ENCODE data around the gene PDCD1. TPM values are rescaled to one million over a fixed set of nuclear protein-coding genes. Genes with fewer than 3 reads are reported as not detected.

Gene PDCD1
- total and polyA plus RNA-seq, 2 of the 8 experiments (the other 6 are each of a cell fraction or from before 2014, with no cell fraction given), result 0.48 to 1.1 TPM

DNA sequence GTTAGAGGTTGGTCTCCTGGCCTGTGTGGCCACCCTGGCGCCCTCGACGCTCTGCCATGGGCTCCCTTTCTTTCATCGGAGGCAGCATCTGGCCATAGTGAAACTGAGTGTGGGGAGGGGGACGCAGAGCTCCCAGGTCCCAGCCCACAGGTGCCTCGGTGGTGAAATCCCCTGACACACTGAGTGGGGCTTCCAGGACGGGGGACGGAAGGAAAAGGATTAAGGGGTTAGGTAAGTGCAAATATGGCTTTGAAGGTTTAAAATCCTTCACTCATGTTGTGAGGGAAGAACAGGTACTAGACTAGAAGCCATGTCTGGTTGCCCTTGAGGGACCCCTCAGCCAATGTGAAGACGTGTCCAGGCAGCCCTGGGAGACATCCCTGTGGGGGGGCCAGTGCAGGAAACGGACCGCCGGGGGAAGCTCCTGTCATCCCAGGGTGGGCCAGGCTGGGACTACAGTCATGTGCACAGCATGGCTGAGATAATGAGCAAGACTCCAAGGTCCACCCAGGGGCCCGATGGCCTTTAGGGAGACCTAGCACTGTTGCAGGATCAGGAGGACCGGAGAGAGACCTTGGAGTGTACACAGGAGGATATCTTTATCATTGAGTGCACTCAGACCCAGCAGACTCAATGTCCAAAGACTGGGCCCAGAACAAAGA is 47.2 kb upstream of the PDCD1 start:
- peak in 1 of 2 experiments; percentile 37 for DNase-seq (ENCODE audit: low read depth in 1 of 2, low spot score in 2 of 2)
- TF ChIP-seq CHD2 (IDR thresholded peaks at IDR 0.05; ENCODE audit: low read length) (no peak), SAP30 (IDR thresholded peaks at IDR 0.05; ENCODE audit: insufficient read depth, insufficient replicate concordance, low read length) (no peak), GABPA (IDR thresholded peaks at IDR 0.05; ENCODE audit: borderline replicate concordance, insufficient read depth, low read length) (no peak), RXRA (IDR thresholded peaks at IDR 0.05; ENCODE audit: insufficient read depth, low read depth, low read length) (no peak), ZNF274 (IDR thresholded peaks at IDR 0.05; ENCODE audit: borderline replicate concordance, extremely low read depth, low read length) (no peak), BCL11A (IDR thresholded peaks at IDR 0.05; ENCODE audit: low read depth in 2 of 2, low read length in 2 of 2) (no peak), CEBPB (IDR thresholded peaks at IDR 0.05; ENCODE audit: low read depth, low read length) (no peak), SP2 (IDR thresholded peaks at IDR 0.05; ENCODE audit: low read length) (no peak), POLR2AphosphoS5 (IDR thresholded peaks at IDR 0.05; ENCODE audit: low read depth, low read length) (no peak), HDAC6 (IDR thresholded peaks at IDR 0.05; ENCODE audit: low read depth, low read length) (no peak), YY1 (IDR thresholded peaks at IDR 0.05; ENCODE audit: low read depth, low read length) (no peak)
- TF ChIP-seq, protein P1, sequence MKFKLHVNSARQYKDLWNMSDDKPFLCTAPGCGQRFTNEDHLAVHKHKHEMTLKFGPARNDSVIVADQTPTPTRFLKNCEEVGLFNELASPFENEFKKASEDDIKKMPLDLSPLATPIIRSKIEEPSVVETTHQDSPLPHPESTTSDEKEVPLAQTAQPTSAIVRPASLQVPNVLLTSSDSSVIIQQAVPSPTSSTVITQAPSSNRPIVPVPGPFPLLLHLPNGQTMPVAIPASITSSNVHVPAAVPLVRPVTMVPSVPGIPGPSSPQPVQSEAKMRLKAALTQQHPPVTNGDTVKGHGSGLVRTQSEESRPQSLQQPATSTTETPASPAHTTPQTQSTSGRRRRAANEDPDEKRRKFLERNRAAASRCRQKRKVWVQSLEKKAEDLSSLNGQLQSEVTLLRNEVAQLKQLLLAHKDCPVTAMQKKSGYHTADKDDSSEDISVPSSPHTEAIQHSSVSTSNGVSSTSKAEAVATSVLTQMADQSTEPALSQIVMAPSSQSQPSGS (IDR thresholded peaks at IDR 0.05; ENCODE audit: low read length), result no peak

More for the DNA sequence above, 47.2 kb upstream of the PDCD1 start:
- ChIA-PET POLR2A (ENCODE audit: partially characterized antibody) (no interaction called here), CTCF (ENCODE audit: partially characterized antibody) (no interaction called here)
- no peaks in the 10 kb centered on the region; a peak in 1 of 8 replicates for H3K36me3 ChIP-seq (ENCODE audit: control insufficient read depth in 2 of 4, insufficient read depth in 4 of 4, low read length in 3 of 4)
- FAIRE-seq, result no peak
- H4K5ac ChIP-seq (ENCODE audit: insufficient read length, low read depth, low read length), result no peak overlapping the region
- no peak overlapping the region for H2BK15ac ChIP-seq (ENCODE audit: low read length)
- no peaks in the 10 kb centered on the region for H3K79me2 ChIP-seq (ENCODE audit: control insufficient read depth in 1 of 2, insufficient read depth in 2 of 2, low read length in 2 of 2)
- H3K23me2 ChIP-seq (ENCODE audit: low read depth, low read length), result peaks cover 8% of the 10 kb centered on the region; the same call in 1 of the 2 replicates
- H2BK20ac ChIP-seq (ENCODE audit: low read length), result no peak overlapping the region
- H4K91ac ChIP-seq (replicated peaks; ENCODE audit: insufficient read length, low read length), result no peak overlapping the region
- H3K9me3 ChIP-seq (ENCODE audit: insufficient read depth in 2 of 2, low read depth in 1 of 2, low read length in 1 of 2), result no peaks in the 10 kb centered on the region
- H3K4me1 ChIP-seq (replicated peaks in 1 of 4; ENCODE audit: control insufficient read depth in 3 of 4, insufficient read depth in 4 of 4, low read length in 3 of 4), result peaks cover 0 to 16% (median 9%) of the 10 kb centered on the region in 4 experiments; a peak in 6 of 7 replicates
- H3K18ac ChIP-seq (ENCODE audit: extremely low read depth, low read length), result no peak overlapping the region
- H3K23ac ChIP-seq (ENCODE audit: insufficient read length), result no peak overlapping the region
- no peak overlapping the region for H3K27ac ChIP-seq (ENCODE audit: low read depth, low read length)
- H2BK5ac ChIP-seq (ENCODE audit: low read depth, low read length), result no peak overlapping the region
- peaks cover 0 to 2% (median 0%) of the 10 kb centered on the region in 4 experiments; a peak in 2 of 7 replicates for H3K27me3 ChIP-seq (replicated peaks in 1 of 4; ENCODE audit: control insufficient read depth in 3 of 4, extremely low read depth in 1 of 4, insufficient read depth in 3 of 4, low read length in 3 of 4)
- peaks cover 0 to 4% of the 10 kb centered on the region in 2 experiments for H4K20me1 ChIP-seq (replicated peaks in 1 of 2; ENCODE audit: control insufficient read depth in 1 of 2, insufficient read depth in 2 of 2, low read length in 2 of 2)
- H3K4ac ChIP-seq (replicated peaks; ENCODE audit: insufficient read length, low read depth, low read length), result no peak overlapping the region
- 87% methylated on average over 14 of the region's 14 CpGs; no CpG with 5 or more reads in 1 of the 2 experiments for WGBS, 2 experiments (ENCODE audit: extremely low coverage in 1 of 2, insufficient coverage in 1 of 2, insufficient read length in 1 of 2, insufficient replicate concordance in 2 of 2, low coverage in 1 of 2, low lambda C conversion rate in 2 of 2, missing lambda C conversion rate in 1 of 2)
- no peak overlapping the region for H2AK5ac ChIP-seq (ENCODE audit: low read depth, low read length)
- no peak overlapping the region for H2BK120ac ChIP-seq (replicated peaks; ENCODE audit: low read depth, low read length)
- no peak overlapping the region for H4K8ac ChIP-seq (ENCODE audit: extremely low read depth, insufficient read depth, low read length)
- H2AFZ ChIP-seq (ENCODE audit: low read length), result no peak overlapping the region
- no peak overlapping the region for H3K14ac ChIP-seq (ENCODE audit: insufficient read length)
- no peaks in the 10 kb centered on the region; the same call in 1 of the 2 replicates for H3K79me1 ChIP-seq (ENCODE audit: low read depth, low read length)
- no peak overlapping the region for H3K56ac ChIP-seq (replicated peaks; ENCODE audit: insufficient read length, low read depth, low read length)
- no peak overlapping the region for H3K4me2 ChIP-seq (ENCODE audit: insufficient read depth in 1 of 2, low read depth in 2 of 2, low read length in 2 of 2)
- no peak overlapping the region for H3K9ac ChIP-seq (replicated peaks in 1 of 4; ENCODE audit: extremely low read depth in 1 of 4, low read depth in 3 of 4, low read length in 3 of 4)
- H3K4me3 ChIP-seq (ENCODE audit: extremely low read depth in 1 of 4, insufficient read depth in 2 of 4, low read depth in 3 of 4, low read length in 4 of 4), result no peak overlapping the region
- no peak overlapping the region for H2BK12ac ChIP-seq (ENCODE audit: low read depth, low read length)

Data from H1 (cell line).